H1 (cell line): ENCODE results near the gene RPS21. TPM values are rescaled to one million over a fixed set of nuclear protein-coding genes. Genes with fewer than 3 reads are reported as not detected.

Experiments
- BRCA1 ChIP-seq: IDR thresholded peaks from 2 replicates; pipeline ENCODE4 v1.6.1; 2012; ENCODE audit warnings: low read depth, low read length, improper control_type of control experiment
- RAD21 ChIP-seq, 2 experiments: IDR thresholded peaks in 1 of 2; conservative IDR thresholded peaks in 1 of 2; 2 replicates each; pipeline ENCODE4 v1.6.1; 2011; ENCODE audit warnings: low read depth in 2 of 2, low read length in 2 of 2, improper control_type of control experiment in 1 of 2, inconsistent platforms in 1 of 2, mild to moderate bottlenecking in 1 of 2, moderate library complexity in 1 of 2
- polyA plus RNA-seq, 7 experiments: library from polyadenylated mRNA; depleted of rRNA in 3 of 7; stranded (reverse) in 5 of 7; unstranded in 2 of 7; fragments of >200 nt in 5 of 7; fragments of 200-250 nt in 2 of 7; gene quantifications; 1 replicate in 5 of 7; 2 replicates in 1 of 7; 4 replicates in 1 of 7; pipeline versions ENCODE4 v1.2.1 to v1.2.3, GENCODE V29; 2011 to 2013; ENCODE audit warnings: missing spikeins in 2 of 7, mixed read lengths in 2 of 7
- total RNA-seq: library from RNA; stranded (reverse); fragmentation: NEBNext Ultra II Directional; extraction: Animal tissue kit (Norgen Biotek cat#: 25700); gene quantifications from 2 replicates; pipeline ENCODE4 v1.2.1, GENCODE V29; 2021

Gene RPS21
- total and polyA plus RNA-seq, 2 of the 8 experiments (the other 6 are each of a cell fraction or from before 2014, with no cell fraction given) = 1,787 to 7,219 TPM

DNA sequence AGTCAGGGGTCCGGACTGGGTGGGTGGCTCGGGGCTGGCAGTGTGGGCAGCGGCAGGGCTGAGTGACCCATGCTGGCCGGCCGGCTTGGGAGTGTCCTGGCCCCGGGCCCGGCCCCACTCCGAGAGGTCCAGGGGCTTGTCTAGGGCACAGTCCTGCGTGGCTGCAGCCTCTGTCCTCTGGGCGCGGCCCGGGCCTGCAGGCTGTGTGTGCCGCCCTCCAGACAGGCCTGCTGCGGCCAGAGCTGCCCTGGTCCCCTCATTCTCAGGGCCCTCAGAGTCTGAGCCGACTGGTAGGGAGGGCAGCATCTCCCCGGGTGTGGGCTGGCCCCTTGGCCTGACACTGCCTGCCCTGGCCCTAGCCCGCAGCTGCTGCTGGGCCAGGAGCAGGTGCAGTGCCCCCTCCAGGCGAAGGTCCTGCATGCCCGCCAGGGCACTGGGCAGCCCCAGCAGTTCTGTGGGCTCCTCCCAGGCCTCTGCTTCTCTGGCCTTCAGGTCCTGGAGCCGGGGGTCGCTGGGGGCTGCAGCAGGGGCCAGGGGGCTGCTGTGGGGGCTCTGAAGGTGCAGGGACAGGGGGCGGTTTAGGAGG, 27.1 kb downstream of the RPS21 start (continued):
- TF ChIP-seq RAD21 (IDR thresholded peaks at IDR 0.05 in 1 of 2, conservative IDR thresholded peaks at IDR 0.05 in 1 of 2; ENCODE audit: low read depth in 2 of 2, low read length in 2 of 2) (peak in 1 of 2 experiments; percentile 47; a peak in 2 of 4 replicates), BRCA1 (no peak)
